Upper lobe of right lung (tissue), 1 donor: ENCODE results near the gene CTXN1. TPM values are rescaled to one million over a fixed set of nuclear protein-coding genes. Genes with fewer than 3 reads are reported as not detected.
A peak's percentile ranks its signal among the peaks of the same experiment; 100 is the strongest.

Source experiments
- ATAC-seq: fragments of 200-7000 bp; cut with Tn5 transposase; one replicate; pipeline ENCODE4 v1.9.1; 2020; ENCODE audit warnings: mild to moderate bottlenecking, moderate library complexity
- DNase-seq: peaks from one replicate; pipeline ENCODE4 v3.0.0-alpha.2; 2020
- H3K27ac ChIP-seq: fragments of 200-600 bp; one replicate; pipeline ENCODE4 v1.8.0; 2022
- H3K27me3 ChIP-seq: fragments of 200-600 bp; one replicate; pipeline ENCODE4 v1.8.0; 2022; ENCODE audit warnings: mild to moderate bottlenecking
- H3K36me3 ChIP-seq: fragments of 200-600 bp; one replicate; pipeline ENCODE4 v1.8.0; 2022
- H3K4me1 ChIP-seq: fragments of 200-600 bp; one replicate; pipeline ENCODE4 v1.8.0; 2022
- H3K4me3 ChIP-seq: fragments of 200-600 bp; one replicate; pipeline ENCODE4 v1.8.0; 2022; ENCODE audit warnings: mild to moderate bottlenecking
- H3K9me3 ChIP-seq: fragments of 200-600 bp; one replicate; pipeline ENCODE4 v1.8.0; 2022
- intact Hi-C: fragments of 100-400 bp; cut with DNase I; formaldehyde crosslinking; loops from one replicate; pipeline ENCODE4 v1.11.0; 2022
- total RNA-seq: library from RNA; stranded (reverse); fragmentation: NEBNext Ultra II Directional; extraction: Animal tissue kit (Norgen Biotek cat#: 25700); gene quantifications from one replicate; pipeline ENCODE4 v1.2.1, GENCODE V29; 2021
- TF ChIP-seq, protein P1 (sequence below): fragments of 200-600 bp; IDR thresholded peaks from one replicate; pipeline ENCODE4 v1.8.0; 2022; ENCODE audit warnings: antibody characterized with exemption
- donor health status: DM: no; HTN: yes; CAD: no; lungs with severe emphysema.

Gene CTXN1
- total RNA-seq, 1 donor from 2014 or later: 1.2 TPM

DNA sequence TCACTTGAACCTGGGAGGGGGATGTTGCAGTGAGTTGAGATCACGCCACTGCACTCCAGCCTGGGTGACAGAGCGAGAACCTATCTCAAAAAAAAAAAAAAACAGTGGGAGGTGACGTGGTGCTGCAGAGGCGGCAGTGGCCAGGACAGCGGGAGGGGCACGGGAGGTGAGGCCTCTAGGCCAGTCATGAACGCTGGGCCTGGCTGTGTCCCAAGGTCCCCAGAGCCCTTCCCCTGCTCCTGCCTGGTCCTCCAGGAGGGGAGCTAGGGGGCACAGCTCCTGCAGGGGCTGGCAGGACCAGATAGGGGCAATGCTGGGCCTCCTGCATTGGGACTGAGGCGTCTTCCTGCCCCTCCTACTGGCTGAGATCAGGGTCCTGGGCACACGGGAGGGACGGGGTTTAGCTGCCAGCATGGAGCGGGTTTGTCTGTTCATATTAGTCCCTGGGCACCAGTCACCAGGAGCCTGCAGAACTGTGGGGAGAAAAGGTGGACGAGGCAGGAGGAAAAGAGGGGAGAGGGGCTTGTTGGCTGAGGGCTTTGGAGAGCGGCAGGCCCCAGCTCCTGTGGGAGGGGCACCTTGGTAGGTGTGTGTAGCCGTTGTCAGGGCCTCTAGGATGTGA, 17.7 kb downstream of the CTXN1 start:
- Histone ChIP-seq H3K4me1 (peaks cover 14% of the 10 kb centered on the region), H3K9me3 (no peaks in the 10 kb centered on the region), H3K27me3 (no peaks in the 10 kb centered on the region), H3K36me3 (peaks cover 39% of the 10 kb centered on the region), H3K27ac (no peak overlapping the region), H3K4me3 (no peak overlapping the region)
- DNase-seq: peak; percentile 61
- intact Hi-C loops: no loop called here
- TF ChIP-seq, protein P1, sequence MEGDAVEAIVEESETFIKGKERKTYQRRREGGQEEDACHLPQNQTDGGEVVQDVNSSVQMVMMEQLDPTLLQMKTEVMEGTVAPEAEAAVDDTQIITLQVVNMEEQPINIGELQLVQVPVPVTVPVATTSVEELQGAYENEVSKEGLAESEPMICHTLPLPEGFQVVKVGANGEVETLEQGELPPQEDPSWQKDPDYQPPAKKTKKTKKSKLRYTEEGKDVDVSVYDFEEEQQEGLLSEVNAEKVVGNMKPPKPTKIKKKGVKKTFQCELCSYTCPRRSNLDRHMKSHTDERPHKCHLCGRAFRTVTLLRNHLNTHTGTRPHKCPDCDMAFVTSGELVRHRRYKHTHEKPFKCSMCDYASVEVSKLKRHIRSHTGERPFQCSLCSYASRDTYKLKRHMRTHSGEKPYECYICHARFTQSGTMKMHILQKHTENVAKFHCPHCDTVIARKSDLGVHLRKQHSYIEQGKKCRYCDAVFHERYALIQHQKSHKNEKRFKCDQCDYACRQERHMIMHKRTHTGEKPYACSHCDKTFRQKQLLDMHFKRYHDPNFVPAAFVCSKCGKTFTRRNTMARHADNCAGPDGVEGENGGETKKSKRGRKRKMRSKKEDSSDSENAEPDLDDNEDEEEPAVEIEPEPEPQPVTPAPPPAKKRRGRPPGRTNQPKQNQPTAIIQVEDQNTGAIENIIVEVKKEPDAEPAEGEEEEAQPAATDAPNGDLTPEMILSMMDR: no peak
- ATAC-seq: no peak

DNA sequence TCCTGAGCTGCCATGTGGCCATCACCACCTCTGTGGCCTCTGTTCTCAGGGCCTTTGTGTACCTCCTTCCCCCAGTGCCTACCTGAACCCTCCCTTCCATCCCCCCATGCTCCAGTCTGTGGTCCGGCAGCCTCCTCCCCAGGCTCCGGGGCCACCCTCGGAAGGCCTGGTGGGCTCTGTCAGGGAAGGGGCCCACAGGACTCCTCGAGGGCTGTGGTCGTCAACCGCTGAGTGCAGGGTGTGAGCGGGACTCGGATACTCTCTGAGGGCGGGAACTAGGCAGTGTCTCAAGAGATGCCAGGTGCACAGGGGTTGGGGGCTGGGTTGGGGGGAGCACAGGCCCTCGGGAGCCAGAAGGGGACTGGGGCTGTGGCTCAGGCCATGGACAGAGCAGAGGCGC, 18.4 kb downstream of the CTXN1 start:
- Histone ChIP-seq H3K36me3 (peaks cover 33% of the 10 kb centered on the region), H3K9me3 (no peaks in the 10 kb centered on the region), H3K4me3 (no peak overlapping the region), H3K27me3 (no peaks in the 10 kb centered on the region), H3K27ac (no peak overlapping the region), H3K4me1 (peaks cover 19% of the 10 kb centered on the region)
- TF ChIP-seq, protein P1: no peak
- ATAC-seq (no peak), DNase-seq (peak; percentile 64)
- intact Hi-C loops: no loop called here

DNA sequence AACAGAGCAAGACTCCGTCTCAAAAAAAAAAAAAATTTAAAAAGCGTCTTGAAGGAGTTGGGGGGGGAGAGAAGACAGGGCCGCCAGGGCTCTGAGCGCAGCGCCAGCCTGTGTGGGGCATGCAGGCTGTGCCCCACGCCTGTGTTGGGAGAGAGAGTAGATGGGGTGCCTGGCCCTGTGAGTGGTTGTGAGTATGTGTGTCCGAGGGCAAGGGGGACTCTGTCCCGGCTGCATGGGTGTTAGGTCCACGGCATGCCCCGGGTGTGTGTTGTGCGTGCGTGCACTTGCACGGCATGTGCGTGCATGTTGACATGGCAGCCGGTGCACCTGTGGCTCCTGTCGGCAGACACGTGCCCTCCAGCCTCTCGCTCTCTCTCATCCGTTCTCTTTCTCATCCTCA, 18.8 kb downstream of the CTXN1 start:
- Histone ChIP-seq H3K4me3 (no peak overlapping the region), H3K9me3 (no peaks in the 10 kb centered on the region), H3K36me3 (peaks cover 29% of the 10 kb centered on the region), H3K4me1 (peaks cover 22% of the 10 kb centered on the region), H3K27me3 (no peaks in the 10 kb centered on the region), H3K27ac (no peak overlapping the region)
- DNase-seq: no peak
- intact Hi-C loops: no loop called here
- TF ChIP-seq, protein P1: no peak
- ATAC-seq: no peak

DNA sequence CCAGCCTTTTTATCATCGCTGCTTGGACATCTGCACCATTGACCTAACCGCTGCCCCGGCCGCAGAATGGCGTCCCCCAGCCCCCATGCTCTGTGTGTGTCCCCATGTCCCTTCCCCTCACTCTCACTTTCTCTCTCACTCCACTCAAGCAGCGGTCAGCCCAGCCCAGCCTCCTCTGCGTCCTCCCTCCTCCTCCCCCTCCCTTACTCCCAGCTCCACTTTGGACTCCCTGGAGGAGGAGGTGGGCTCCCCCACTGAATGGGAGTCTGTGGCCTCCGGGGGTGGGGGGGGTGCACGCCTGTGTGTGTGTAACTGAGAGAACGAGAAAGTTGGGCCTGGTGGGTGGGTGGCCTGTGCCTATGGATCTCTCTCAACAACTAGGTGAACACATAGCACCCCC, 20.1 kb downstream of the CTXN1 start:
- Histone ChIP-seq H3K9me3 (no peaks in the 10 kb centered on the region), H3K27me3 (no peaks in the 10 kb centered on the region), H3K27ac (no peak overlapping the region), H3K4me1 (peaks cover 22% of the 10 kb centered on the region), H3K4me3 (no peak overlapping the region), H3K36me3 (peaks cover 16% of the 10 kb centered on the region)
- no peak for DNase-seq
- ATAC-seq: no peak
- TF ChIP-seq, protein P1: no peak
- intact Hi-C loops: no loop called here

DNA sequence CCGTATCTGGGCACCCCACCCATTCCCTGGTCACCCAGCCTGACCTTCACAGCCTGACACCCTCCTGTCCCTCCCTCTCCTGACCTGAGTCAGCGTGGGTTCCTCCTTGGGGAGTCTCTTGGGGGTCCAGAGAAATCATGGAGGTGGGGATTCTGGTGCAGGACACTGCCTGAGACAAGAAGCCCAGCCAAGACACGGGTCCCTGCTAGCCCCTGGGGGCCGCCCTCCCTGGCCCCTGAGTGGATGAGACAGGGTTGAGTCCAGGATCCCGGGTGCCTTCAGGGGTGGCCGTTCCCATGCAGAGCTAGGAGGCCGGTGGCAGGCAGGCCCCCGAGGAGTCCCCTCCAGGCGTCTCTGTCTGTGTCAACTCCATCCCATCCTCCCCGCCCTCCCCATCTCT, 20.7 kb downstream of the CTXN1 start:
- TF ChIP-seq, protein P1: no peak
- DNase-seq: no peak
- Histone ChIP-seq H3K4me1 (peaks cover 22% of the 10 kb centered on the region), H3K9me3 (no peaks in the 10 kb centered on the region), H3K27ac (no peak overlapping the region), H3K36me3 (peaks cover 10% of the 10 kb centered on the region), H3K27me3 (no peaks in the 10 kb centered on the region), H3K4me3 (no peak overlapping the region)
- ATAC-seq: no peak
- intact Hi-C loops: no loop called here
